ENCODE data around the gene IFFO2.

Gene IFFO2

DNA sequence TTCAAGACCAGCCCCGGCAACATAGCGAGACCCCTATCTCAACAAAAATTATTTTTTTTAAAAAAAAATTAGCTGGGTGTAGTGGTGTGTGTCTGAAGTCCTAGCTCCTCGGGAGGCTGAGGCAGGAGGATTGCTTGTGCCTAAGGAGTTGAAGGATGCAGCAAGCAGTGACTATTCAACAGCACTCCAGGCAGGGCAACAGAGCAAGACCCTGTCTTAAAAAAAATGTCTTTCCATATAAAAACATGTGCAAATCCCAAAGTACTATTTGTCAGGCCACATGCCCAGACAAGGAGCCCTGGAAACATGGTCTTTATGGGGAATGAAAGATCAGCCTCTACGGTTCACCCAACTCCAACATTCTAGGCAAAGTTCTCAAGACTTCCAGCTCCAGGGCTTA is 13.3 kb downstream of the IFFO2 start:
- TF ChIP-seq EZH2phosphoT487 (IDR thresholded peaks at IDR 0.05; ENCODE audit: borderline replicate concordance): no peak
- TF ChIP-seq, protein P1, sequence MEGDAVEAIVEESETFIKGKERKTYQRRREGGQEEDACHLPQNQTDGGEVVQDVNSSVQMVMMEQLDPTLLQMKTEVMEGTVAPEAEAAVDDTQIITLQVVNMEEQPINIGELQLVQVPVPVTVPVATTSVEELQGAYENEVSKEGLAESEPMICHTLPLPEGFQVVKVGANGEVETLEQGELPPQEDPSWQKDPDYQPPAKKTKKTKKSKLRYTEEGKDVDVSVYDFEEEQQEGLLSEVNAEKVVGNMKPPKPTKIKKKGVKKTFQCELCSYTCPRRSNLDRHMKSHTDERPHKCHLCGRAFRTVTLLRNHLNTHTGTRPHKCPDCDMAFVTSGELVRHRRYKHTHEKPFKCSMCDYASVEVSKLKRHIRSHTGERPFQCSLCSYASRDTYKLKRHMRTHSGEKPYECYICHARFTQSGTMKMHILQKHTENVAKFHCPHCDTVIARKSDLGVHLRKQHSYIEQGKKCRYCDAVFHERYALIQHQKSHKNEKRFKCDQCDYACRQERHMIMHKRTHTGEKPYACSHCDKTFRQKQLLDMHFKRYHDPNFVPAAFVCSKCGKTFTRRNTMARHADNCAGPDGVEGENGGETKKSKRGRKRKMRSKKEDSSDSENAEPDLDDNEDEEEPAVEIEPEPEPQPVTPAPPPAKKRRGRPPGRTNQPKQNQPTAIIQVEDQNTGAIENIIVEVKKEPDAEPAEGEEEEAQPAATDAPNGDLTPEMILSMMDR (conservative IDR thresholded peaks at IDR 0.05; ENCODE audit: low read length): no peak
- Histone ChIP-seq H3K4me3 (ENCODE audit: low read length, poor library complexity, severe bottlenecking) (no peak overlapping the region), H3K79me2 (ENCODE audit: insufficient read depth, low read length) (peaks cover 90% of the 10 kb centered on the region), H3K36me3 (ENCODE audit: insufficient read depth, low read length) (no peaks in the 10 kb centered on the region), H3K4me1 (ENCODE audit: insufficient read depth, low read length, poor library complexity, severe bottlenecking) (peaks cover 39% of the 10 kb centered on the region), H3K4me2 (ENCODE audit: low read depth, low read length, poor library complexity, severe bottlenecking) (no peak overlapping the region), H3K9me2 (replicated peaks; ENCODE audit: low read depth, low read length) (no peaks in the 10 kb centered on the region), H3K9ac (ENCODE audit: low read depth, low read length, poor library complexity, severe bottlenecking) (no peak overlapping the region), H3K9me3 (ENCODE audit: insufficient read depth, low read depth, low read length) (no peaks in the 10 kb centered on the region), H3K27me3 (ENCODE audit: insufficient read depth, low read length, poor library complexity, severe bottlenecking) (no peaks in the 10 kb centered on the region), H3F3A (ENCODE audit: low read depth) (0 out of 2 replicates have a peak, but pooled peaks cover 1% of the 10 kb centered on the region), H4K20me1 (ENCODE audit: insufficient read depth, low read length, poor library complexity, severe bottlenecking) (no peaks in the 10 kb centered on the region), H2AFZ (ENCODE audit: low read length) (no peak overlapping the region)

DNA sequence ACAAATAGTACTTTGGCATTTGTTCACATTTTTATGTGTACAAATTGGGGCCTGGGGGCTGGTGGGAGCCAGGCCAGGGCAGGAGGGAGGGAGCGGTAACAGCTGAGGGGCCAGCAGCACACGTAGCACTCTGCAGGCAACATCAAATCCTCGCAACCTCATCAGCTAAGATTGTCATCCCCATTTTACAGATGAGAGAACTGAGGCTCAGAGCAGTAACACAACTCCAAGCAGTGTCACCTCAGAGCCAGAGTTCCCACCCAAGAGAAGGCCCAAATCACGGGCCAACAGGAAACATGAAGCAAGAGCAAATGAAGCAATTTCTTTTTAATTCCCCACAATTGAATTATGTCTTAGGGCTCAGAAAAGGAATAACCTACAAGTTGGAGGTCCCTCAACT is 14.1 kb downstream of the IFFO2 start:
- Histone ChIP-seq H4K20me1 (ENCODE audit: insufficient read depth, low read length, poor library complexity, severe bottlenecking) (no peaks in the 10 kb centered on the region), H3K9ac (ENCODE audit: low read depth, low read length, poor library complexity, severe bottlenecking) (no peak overlapping the region)

DNA sequence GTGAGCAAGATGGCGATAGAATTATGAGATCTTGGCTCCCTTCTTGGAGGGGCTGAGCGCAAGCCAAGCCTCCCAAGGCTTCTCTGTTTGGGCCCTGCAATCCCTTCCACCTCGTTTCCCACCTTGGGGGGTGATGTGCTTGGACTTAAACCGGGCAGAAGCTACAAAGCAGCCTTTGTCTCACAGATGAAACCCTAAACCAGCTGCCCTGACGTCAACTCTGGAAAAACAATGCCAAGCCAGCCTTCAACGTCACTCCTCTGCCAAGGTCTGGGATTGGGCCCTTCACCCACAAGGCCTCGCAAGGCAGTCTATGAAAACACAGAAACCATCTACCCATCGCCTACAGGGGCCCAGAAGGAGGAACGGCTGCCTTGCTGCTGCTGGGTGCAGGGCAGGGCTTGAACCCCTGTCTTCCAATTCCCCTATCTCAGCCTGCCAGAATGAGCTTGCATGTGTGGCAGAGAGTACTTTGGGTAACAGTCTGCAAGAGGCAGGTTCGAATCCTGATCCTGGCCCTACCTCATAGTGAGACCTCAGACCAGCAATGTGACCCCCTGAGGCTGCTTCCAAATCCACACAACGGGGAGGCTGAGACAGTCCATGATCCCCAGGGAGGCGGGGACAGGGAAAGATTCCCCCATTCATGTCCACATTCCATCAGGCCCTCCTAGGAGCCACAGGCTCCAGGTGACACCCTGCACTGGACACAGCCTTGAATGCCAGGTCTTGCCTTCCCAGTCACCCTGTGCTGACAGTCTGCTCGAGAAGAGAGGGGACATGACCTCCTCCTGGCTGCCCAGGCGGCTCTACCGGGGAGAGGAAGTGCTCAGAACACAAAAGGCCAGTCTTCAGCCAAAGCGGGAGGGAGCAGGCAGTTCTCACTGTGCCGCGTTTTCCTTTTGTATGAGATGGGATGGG is 15.0 kb downstream of the IFFO2 start:
- no peak for TF ChIP-seq EZH2phosphoT487 (IDR thresholded peaks at IDR 0.05; ENCODE audit: borderline replicate concordance)
- TF ChIP-seq, protein P1 (conservative IDR thresholded peaks at IDR 0.05; ENCODE audit: low read length): no peak
- Histone ChIP-seq H3K9me2 (replicated peaks; ENCODE audit: low read depth, low read length) (no peaks in the 10 kb centered on the region), H4K20me1 (ENCODE audit: insufficient read depth, low read length, poor library complexity, severe bottlenecking) (no peaks in the 10 kb centered on the region), H3K27me3 (ENCODE audit: insufficient read depth, low read length, poor library complexity, severe bottlenecking) (no peaks in the 10 kb centered on the region), H2AFZ (ENCODE audit: low read length) (no peak overlapping the region), H3K4me1 (ENCODE audit: insufficient read depth, low read length, poor library complexity, severe bottlenecking) (peaks cover 22% of the 10 kb centered on the region), H3K4me3 (ENCODE audit: low read length, poor library complexity, severe bottlenecking) (no peak overlapping the region), H3K36me3 (ENCODE audit: insufficient read depth, low read length) (no peaks in the 10 kb centered on the region), H3K4me2 (ENCODE audit: low read depth, low read length, poor library complexity, severe bottlenecking) (no peak overlapping the region), H3K9ac (ENCODE audit: low read depth, low read length, poor library complexity, severe bottlenecking) (no peak overlapping the region), H3K79me2 (ENCODE audit: insufficient read depth, low read length) (peaks cover 90% of the 10 kb centered on the region), H3F3A (ENCODE audit: low read depth) (no peaks in the 10 kb centered on the region), H3K9me3 (ENCODE audit: insufficient read depth, low read depth, low read length) (no peaks in the 10 kb centered on the region)

More for the DNA sequence above, 14.1 kb downstream of the IFFO2 start:
- Histone ChIP-seq H3K9me2 (replicated peaks; ENCODE audit: low read depth, low read length) (no peaks in the 10 kb centered on the region), H3K36me3 (ENCODE audit: insufficient read depth, low read length) (no peaks in the 10 kb centered on the region), H3K4me2 (ENCODE audit: low read depth, low read length, poor library complexity, severe bottlenecking) (no peak overlapping the region), H3F3A (ENCODE audit: low read depth) (no peaks in the 10 kb centered on the region), H3K4me3 (ENCODE audit: low read length, poor library complexity, severe bottlenecking) (no peak overlapping the region), H2AFZ (ENCODE audit: low read length) (no peak overlapping the region), H3K79me2 (ENCODE audit: insufficient read depth, low read length) (peaks cover 90% of the 10 kb centered on the region), H3K9me3 (ENCODE audit: insufficient read depth, low read depth, low read length) (no peaks in the 10 kb centered on the region), H3K4me1 (ENCODE audit: insufficient read depth, low read length, poor library complexity, severe bottlenecking) (peaks cover 31% of the 10 kb centered on the region), H3K27me3 (ENCODE audit: insufficient read depth, low read length, poor library complexity, severe bottlenecking) (no peaks in the 10 kb centered on the region)
- TF ChIP-seq, protein P1 (conservative IDR thresholded peaks at IDR 0.05; ENCODE audit: low read length): no peak
- no peak for TF ChIP-seq EZH2phosphoT487 (IDR thresholded peaks at IDR 0.05; ENCODE audit: borderline replicate concordance)

Measured in Loucy (cell line).